ENCODE measurements around the gene LMX1B.

LMX1B gene

GRCh38 chr9:126624912-126625311 is 11.2 kb downstream of the LMX1B start:
- H3K4me3 ChIP-seq (ENCODE audit: low read length) = no peak overlapping the region
- H3K9me3 ChIP-seq (ENCODE audit: low read length) = no peaks in the 10 kb centered on the region
- H2AFZ ChIP-seq (ENCODE audit: low read depth, low read length) = no peak overlapping the region
- H3K4me1 ChIP-seq (ENCODE audit: insufficient read depth, low read length) = peaks cover 5% of the 10 kb centered on the region
- H3K27me3 ChIP-seq (ENCODE audit: insufficient read depth, low read length) = peaks cover 97% of the 10 kb centered on the region
- no peaks in the 10 kb centered on the region for H3K36me3 ChIP-seq (ENCODE audit: insufficient read depth, low read length)

GRCh38 chr9:126625329-126626126 is 11.8 kb downstream of the LMX1B start:
- Histone ChIP-seq H3K36me3 (ENCODE audit: insufficient read depth, low read length) (no peaks in the 10 kb centered on the region), H3K27me3 (ENCODE audit: insufficient read depth, low read length) (peaks cover 97% of the 10 kb centered on the region), H3K4me3 (ENCODE audit: low read length) (no peak overlapping the region), H2AFZ (ENCODE audit: low read depth, low read length) (no peak overlapping the region), H3K9me3 (ENCODE audit: low read length) (no peaks in the 10 kb centered on the region), H3K4me1 (ENCODE audit: insufficient read depth, low read length) (peaks cover 5% of the 10 kb centered on the region)

GRCh38 chr9:126626127-126626925 is 12.6 kb downstream of the LMX1B start:
- Histone ChIP-seq H2AFZ (ENCODE audit: low read depth, low read length) (no peak overlapping the region), H3K4me3 (ENCODE audit: low read length) (no peak overlapping the region), H3K9me3 (ENCODE audit: low read length) (no peaks in the 10 kb centered on the region), H3K27me3 (ENCODE audit: insufficient read depth, low read length) (peaks cover 96% of the 10 kb centered on the region), H3K36me3 (ENCODE audit: insufficient read depth, low read length) (no peaks in the 10 kb centered on the region), H3K4me1 (ENCODE audit: insufficient read depth, low read length) (peaks cover 5% of the 10 kb centered on the region)

GRCh38 chr9:126626926-126627233 is 13.2 kb downstream of the LMX1B start:
- Histone ChIP-seq H3K9me3 (ENCODE audit: low read length) (no peaks in the 10 kb centered on the region), H3K4me3 (ENCODE audit: low read length) (no peak overlapping the region), H3K27me3 (ENCODE audit: insufficient read depth, low read length) (peaks cover 96% of the 10 kb centered on the region), H2AFZ (ENCODE audit: low read depth, low read length) (no peak overlapping the region), H3K36me3 (ENCODE audit: insufficient read depth, low read length) (no peaks in the 10 kb centered on the region), H3K4me1 (ENCODE audit: insufficient read depth, low read length) (peaks cover 5% of the 10 kb centered on the region)

GRCh38 chr9:126628146-126628545 is 14.4 kb downstream of the LMX1B start:
- Histone ChIP-seq H3K36me3 (ENCODE audit: insufficient read depth, low read length) (no peaks in the 10 kb centered on the region), H2AFZ (ENCODE audit: low read depth, low read length) (no peak overlapping the region), H3K4me1 (ENCODE audit: insufficient read depth, low read length) (peaks cover 5% of the 10 kb centered on the region), H3K27me3 (ENCODE audit: insufficient read depth, low read length) (peaks cover 95% of the 10 kb centered on the region), H3K9me3 (ENCODE audit: low read length) (no peaks in the 10 kb centered on the region), H3K4me3 (ENCODE audit: low read length) (no peak overlapping the region)

- Histone ChIP-seq H2AFZ (ENCODE audit: low read depth, low read length) (no peak overlapping the region), H3K27me3 (ENCODE audit: insufficient read depth, low read length) (peaks cover 95% of the 10 kb centered on the region), H3K36me3 (ENCODE audit: insufficient read depth, low read length) (no peaks in the 10 kb centered on the region), H3K4me1 (ENCODE audit: insufficient read depth, low read length) (peaks cover 5% of the 10 kb centered on the region), H3K4me3 (ENCODE audit: low read length) (no peak overlapping the region), H3K9me3 (ENCODE audit: low read length) (no peaks in the 10 kb centered on the region)
These were observed 15.4 kb downstream of the LMX1B start for GRCh38 chr9:126628969-126629674.

GRCh38 chr9:126630458-126631237 is 16.9 kb downstream of the LMX1B start:
- H3K36me3 ChIP-seq (ENCODE audit: insufficient read depth, low read length) = no peaks in the 10 kb centered on the region
- H3K9me3 ChIP-seq (ENCODE audit: low read length) = no peaks in the 10 kb centered on the region
- H2AFZ ChIP-seq (ENCODE audit: low read depth, low read length) = no peak overlapping the region
- H3K27me3 ChIP-seq (ENCODE audit: insufficient read depth, low read length) = peaks cover 95% of the 10 kb centered on the region
- H3K4me1 ChIP-seq (ENCODE audit: insufficient read depth, low read length) = peaks cover 3% of the 10 kb centered on the region
- H3K4me3 ChIP-seq (ENCODE audit: low read length) = no peak overlapping the region

- H3K4me1 ChIP-seq (ENCODE audit: insufficient read depth, low read length) = no peaks in the 10 kb centered on the region
- H3K4me3 ChIP-seq (ENCODE audit: low read length) = no peak overlapping the region
- H3K36me3 ChIP-seq (ENCODE audit: insufficient read depth, low read length) = no peaks in the 10 kb centered on the region
- no peak overlapping the region for H2AFZ ChIP-seq (ENCODE audit: low read depth, low read length)
- peaks cover 95% of the 10 kb centered on the region for H3K27me3 ChIP-seq (ENCODE audit: insufficient read depth, low read length)
- no peaks in the 10 kb centered on the region for H3K9me3 ChIP-seq (ENCODE audit: low read length)
These were observed 17.5 kb downstream of the LMX1B start for GRCh38 chr9:126631254-126631653.

GRCh38 chr9:126633881-126634558 is 20.3 kb downstream of the LMX1B start:
- Histone ChIP-seq H3K4me1 (ENCODE audit: insufficient read depth, low read length) (peaks cover 4% of the 10 kb centered on the region), H3K4me3 (ENCODE audit: low read length) (no peak overlapping the region), H3K36me3 (ENCODE audit: insufficient read depth, low read length) (no peaks in the 10 kb centered on the region), H2AFZ (ENCODE audit: low read depth, low read length) (no peak overlapping the region), H3K27me3 (ENCODE audit: insufficient read depth, low read length) (peaks cover 94% of the 10 kb centered on the region), H3K9me3 (ENCODE audit: low read length) (no peaks in the 10 kb centered on the region)

- H3K4me3 ChIP-seq (ENCODE audit: low read length) = no peak overlapping the region
- H3K27me3 ChIP-seq (ENCODE audit: insufficient read depth, low read length) = peaks cover 95% of the 10 kb centered on the region
- H3K4me1 ChIP-seq (ENCODE audit: insufficient read depth, low read length) = peaks cover 4% of the 10 kb centered on the region
- H2AFZ ChIP-seq (ENCODE audit: low read depth, low read length) = no peak overlapping the region
- H3K36me3 ChIP-seq (ENCODE audit: insufficient read depth, low read length) = no peaks in the 10 kb centered on the region
- no peaks in the 10 kb centered on the region for H3K9me3 ChIP-seq (ENCODE audit: low read length)
These were observed 21.3 kb downstream of the LMX1B start for GRCh38 chr9:126635061-126635460.

GRCh38 chr9:126635661-126636439 is 22.1 kb downstream of the LMX1B start:
- H3K36me3 ChIP-seq (ENCODE audit: insufficient read depth, low read length) = no peaks in the 10 kb centered on the region
- peaks cover 96% of the 10 kb centered on the region for H3K27me3 ChIP-seq (ENCODE audit: insufficient read depth, low read length)
- H2AFZ ChIP-seq (ENCODE audit: low read depth, low read length) = no peak overlapping the region
- H3K9me3 ChIP-seq (ENCODE audit: low read length) = no peaks in the 10 kb centered on the region
- H3K4me3 ChIP-seq (ENCODE audit: low read length) = no peak overlapping the region
- peaks cover 4% of the 10 kb centered on the region for H3K4me1 ChIP-seq (ENCODE audit: insufficient read depth, low read length)
